Fibroblast of lung (primary cell): ENCODE data around the gene PPP2R2D.

Experiments
- CTCF ChIP-seq, 2 donors: IDR thresholded peaks in 1 of 2; conservative IDR thresholded peaks in 1 of 2; 1 replicate in 1 of 2; 2 replicates in 1 of 2; pipeline ENCODE4 v1.5.1; 2011 to 2012; ENCODE audit warnings: low read length in 2 of 2, control low read depth in 1 of 2, inconsistent platforms in 1 of 2, low read depth in 1 of 2, mild to moderate bottlenecking in 1 of 2
- EZH2 ChIP-seq: IDR thresholded peaks from 2 replicates; pipeline ENCODE4 v1.5.1; 2012; ENCODE audit warnings: low read length, control low read depth, mild to moderate bottlenecking; ENCODE audit errors: missing control alignments

DNA sequence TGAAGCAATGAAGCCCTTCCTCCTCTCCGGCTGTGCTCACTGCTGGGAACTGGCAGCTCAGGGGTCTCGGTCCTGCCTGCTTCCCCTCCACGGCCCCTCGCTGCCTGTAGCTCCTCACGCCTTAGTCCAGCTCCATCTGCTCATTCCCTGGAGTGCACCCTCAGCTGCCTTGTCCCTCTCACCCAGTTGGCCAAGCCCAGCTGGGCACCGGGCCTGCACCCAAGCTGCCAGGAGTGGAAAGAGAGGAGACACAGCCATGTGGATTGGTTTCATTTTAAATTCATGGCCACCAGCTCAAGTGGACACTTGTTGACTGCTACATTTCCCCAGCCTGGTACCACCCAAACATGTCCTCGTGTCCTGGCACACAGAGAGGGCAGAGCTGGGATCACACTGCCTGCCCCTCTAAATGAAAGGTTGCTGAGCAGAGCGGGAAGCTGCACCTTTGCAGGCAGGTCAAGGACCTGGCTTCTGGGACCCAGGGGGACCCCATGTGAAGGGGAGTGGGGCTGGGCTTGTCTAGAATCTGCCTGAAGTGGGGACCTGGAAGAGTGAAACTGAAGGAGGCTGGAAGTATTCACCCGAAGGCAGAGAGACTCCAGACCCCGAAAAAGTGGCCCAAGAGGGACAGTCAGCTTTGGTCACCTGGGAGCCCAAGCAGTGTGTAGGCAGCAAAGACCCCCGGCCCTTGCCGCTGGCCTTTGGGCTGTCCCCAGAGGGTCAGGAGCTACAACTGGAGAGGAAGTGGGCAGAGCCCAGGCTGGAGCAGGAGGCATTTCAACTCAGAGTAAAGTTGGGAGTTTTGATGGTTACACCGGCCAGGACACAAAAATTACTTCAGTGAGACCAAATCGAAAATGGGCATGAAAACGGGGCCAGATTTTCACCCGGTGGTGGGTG, 95.9 kb downstream of the PPP2R2D start:
- no peak for TF ChIP-seq CTCF (conservative IDR thresholded peaks at IDR 0.05 in 1 of 2, IDR thresholded peaks at IDR 0.05 in 1 of 2; ENCODE audit: low read depth in 1 of 2, low read length in 2 of 2)
- TF ChIP-seq EZH2: no peak
